Gastrocnemius medialis (tissue), 4 donors: ENCODE data around the gene ACHE. TPM values are rescaled to one million over a fixed set of nuclear protein-coding genes. Genes with fewer than 3 reads are reported as not detected.
A peak's percentile ranks its signal among the peaks of the same experiment; 100 is the strongest.

Experiments
- ATAC-seq, 2 donors: fragments of 150-250 bp; one replicate each; pipeline ENCODE4 v1.9.1; 2016
- DNase-seq, 2 donors: peaks; one replicate each; pipeline ENCODE4 v3.0.0-alpha.2; 2019
- H3K27ac ChIP-seq, 4 donors: fragments of 200-600 bp; sonication (generic); 1 replicate in 1 of 4; 2 replicates in 3 of 4; pipeline ENCODE4 v1.5.1; 2016 to 2018; ENCODE audit warnings: mild to moderate bottlenecking in 2 of 4, moderate library complexity in 1 of 4
- H3K27me3 ChIP-seq, 3 donors: fragments of 200-600 bp; sonication (generic) in 2 of 3; 1 replicate in 1 of 3; 2 replicates in 2 of 3; pipeline versions ENCODE4 v1.5.1 to v1.6.0; 2016 to 2019; ENCODE audit warnings: mild to moderate bottlenecking in 1 of 3, moderate library complexity in 1 of 3
- H3K36me3 ChIP-seq, 2 donors: fragments of 200-600 bp; sonication (generic) in 1 of 2; one replicate each; pipeline ENCODE4 v1.5.1; 2017 to 2018
- H3K4me1 ChIP-seq, 2 donors: fragments of 200-600 bp; sonication (generic) in 1 of 2; one replicate each; pipeline ENCODE4 v1.5.1; 2016 to 2017; ENCODE audit warnings: mild to moderate bottlenecking in 2 of 2
- H3K4me3 ChIP-seq, 4 donors: fragments of 200-600 bp; sonication (generic) in 3 of 4; 1 replicate in 1 of 4; 2 replicates in 3 of 4; pipeline ENCODE4 v1.5.1; 2016 to 2019; ENCODE audit warnings: mild to moderate bottlenecking in 2 of 4
- H3K9me3 ChIP-seq, 3 donors: fragments of 200-600 bp; sonication (generic) in 2 of 3; 1 replicate in 1 of 3; 2 replicates in 2 of 3; pipeline ENCODE4 v1.5.1; 2016 to 2019
- CTCF ChIP-seq, 5 experiments: fragments of 450-650 bp in 3 of 5; fragments of 200-600 bp in 2 of 5; sonication (generic) in 2 of 5; IDR thresholded peaks in 4 of 5; conservative IDR thresholded peaks in 1 of 5; 1 replicate in 4 of 5; 2 replicates in 1 of 5; pipeline ENCODE4 v1.5.1; 2016 to 2019; ENCODE audit warnings: antibody characterized with exemption in 5 of 5, mild to moderate bottlenecking in 3 of 5, moderate library complexity in 3 of 5
- POLR2A ChIP-seq, 2 donors: fragments of 450-650 bp; IDR thresholded peaks; one replicate each; pipeline ENCODE4 v1.6.1; 2017; ENCODE audit warnings: antibody characterized with exemption in 2 of 2, mild to moderate bottlenecking in 2 of 2, moderate library complexity in 2 of 2
- in situ Hi-C, 4 donors: fragments of 200-750 bp; cut with MboI; loops; one replicate each; pipeline versions ENCODE4 v1.15.0 to v1.8.0; 2017; ENCODE audit warnings: low sequenced_read_pairs in 4 of 4
- intact Hi-C: fragments of 100-400 bp; cut with DNase I; formaldehyde crosslinking; loops from one replicate; pipeline ENCODE4 v1.15.1; 2023; ENCODE audit warnings: low total_unique reads
- total RNA-seq, 4 donors: library from RNA; depleted of rRNA; stranded (reverse); fragments of >200 nt; gene quantifications; one replicate each; pipeline versions ENCODE4 v1.1.0 to v1.2.3, GENCODE V29; 2016

ACHE gene
- total RNA-seq, 4 donors from 2014 or later, result 6.5 to 59.5 (median 11.4) TPM

- intact Hi-C loops (loop anchor here (1.0 to 10.0 kb wide), 3 partner anchors 15 to 1320 kb away; partner anchors contain the start of genes FAM200A, PLOD3, UFSP1 and ZNF655), in situ Hi-C loops (loop anchor here in 3 of 4 donors (25.0 kb wide), 4 partner anchors 162 to 437 kb away; partner anchors contain the start of genes SPACDR (in 2 of the 3), EPO (in 1 of the 3), FBXO24 (in 1 of the 3) and LRCH4 (in 1 of the 3))
- Histone ChIP-seq H3K4me1 (peaks cover 34 to 42% of the 10 kb centered on the region in 2 donors), H3K27ac (peak within 1 kb of the TSS; percentile 93 to 98 (median 96)), H3K4me3 (peak within 1 kb of the TSS; percentile 70 to 99 (median 90)), H3K27me3 (no peaks in the 10 kb centered on the region), H3K9me3 (no peaks in the 10 kb centered on the region), H3K36me3 (peaks cover 0 to 11% of the 10 kb centered on the region in 2 donors)
- ATAC-seq (peak; percentile 95 to 97), DNase-seq (peak; percentile 98)
- TF ChIP-seq POLR2A (IDR thresholded peaks at IDR 0.05), result peak; percentile 91 to 98
- peak; percentile 66 to 91 (median 78) for TF ChIP-seq CTCF (IDR thresholded peaks at IDR 0.05 in 4 of 5, conservative IDR thresholded peaks at IDR 0.05 in 1 of 5)
These were observed 20.9 kb downstream of the ACHE start, which contains the start of gene SRRT for GRCh38 chr7:100874577-100875355. SRRT (plus strand) TSS chr7:100875103; CDS start chr7:100875591, 488 bp downstream.

- intact Hi-C loops (loop anchor here (10.0 kb wide), 1 partner anchor 1319 kb away; the partner anchor contains the start of genes FAM200A and ZNF655), in situ Hi-C loops (loop anchor here in 3 of 4 donors (25.0 kb wide), 4 partner anchors 162 to 437 kb away; partner anchors contain the start of genes SPACDR (in 2 of the 3), EPO (in 1 of the 3), FBXO24 (in 1 of the 3) and LRCH4 (in 1 of the 3))
- H3K4me3 ChIP-seq, result peak overlapping the region; percentile 70 to 99 (median 90)
- TF ChIP-seq CTCF (IDR thresholded peaks at IDR 0.05 in 4 of 5, conservative IDR thresholded peaks at IDR 0.05 in 1 of 5) (no peak), POLR2A (IDR thresholded peaks at IDR 0.05) (no peak)
- DNase-seq (no peak), ATAC-seq (peak in 1 of 2 donors; percentile 0)
- H3K9me3 ChIP-seq, result no peaks in the 10 kb centered on the region
- H3K4me1 ChIP-seq, result peaks cover 33 to 42% of the 10 kb centered on the region in 2 donors
- H3K27ac ChIP-seq, result peak overlapping the region; percentile 93 to 98 (median 96)
- peaks cover 0 to 11% of the 10 kb centered on the region in 2 donors for H3K36me3 ChIP-seq
- H3K27me3 ChIP-seq, result no peaks in the 10 kb centered on the region
These were observed 21.4 kb downstream of the ACHE start for GRCh38 chr7:100874300-100874576.

GRCh38 chr7:100873599-100874299 lies 21.9 kb downstream of the ACHE start:
- TF ChIP-seq POLR2A (IDR thresholded peaks at IDR 0.05), result no peak
- no peak for TF ChIP-seq CTCF (IDR thresholded peaks at IDR 0.05 in 4 of 5, conservative IDR thresholded peaks at IDR 0.05 in 1 of 5)
- Histone ChIP-seq H3K36me3 (peaks cover 0 to 9% of the 10 kb centered on the region in 2 donors), H3K27me3 (no peaks in the 10 kb centered on the region), H3K4me3 (peak overlapping the region; percentile 70 to 99 (median 90)), H3K27ac (peak overlapping the region; percentile 93 to 98 (median 96)), H3K9me3 (no peaks in the 10 kb centered on the region), H3K4me1 (peaks cover 33 to 40% of the 10 kb centered on the region in 2 donors)
- in situ Hi-C loops, result loop anchor here in 3 of 4 donors (25.0 kb wide), 4 partner anchors 161 to 436 kb away; partner anchors contain the start of genes SPACDR (in 2 of the 3), EPO (in 1 of the 3), FBXO24 (in 1 of the 3) and LRCH4 (in 1 of the 3)
- intact Hi-C loops, result loop anchor here (10.0 kb wide), 1 partner anchor 1319 kb away; the partner anchor contains the start of genes FAM200A and ZNF655
- ATAC-seq (no peak), DNase-seq (no peak)

GRCh38 chr7:100867776-100868485 lies 27.8 kb downstream of the ACHE start:
- intact Hi-C loops (loop anchor here (10.0 kb wide), 1 partner anchor 253 kb away; the partner anchor contains the start of gene MOSPD3), in situ Hi-C loops (loop anchor here in 3 of 4 donors (10.0 to 25.0 kb wide), 5 partner anchors 156 to 431 kb away; partner anchors contain the start of genes POP7 (in 2 of the 3), SPACDR (in 2 of the 3), EPO (in 1 of the 3) and FBXO24 (in 1 of the 3))
- no peaks in the 10 kb centered on the region for H3K9me3 ChIP-seq
- no peak for DNase-seq
- H3K27me3 ChIP-seq, result peaks cover 3 to 7% (median 7%) of the 10 kb centered on the region in 3 donors
- ATAC-seq, result peak in 1 of 2 donors; percentile 8
- TF ChIP-seq CTCF (IDR thresholded peaks at IDR 0.05 in 4 of 5, conservative IDR thresholded peaks at IDR 0.05 in 1 of 5) (no peak), POLR2A (IDR thresholded peaks at IDR 0.05) (no peak)
- H3K4me3 ChIP-seq, result peak overlapping the region; percentile 57 to 66 (median 63)
- no peaks in the 10 kb centered on the region for H3K36me3 ChIP-seq
- peaks cover 3 to 18% of the 10 kb centered on the region in 2 donors for H3K4me1 ChIP-seq
- peak overlapping the region; percentile 80 to 84 (median 83) for H3K27ac ChIP-seq
